Stimulated activated CD8-positive, alpha-beta memory T cell treated with anti-CD3 and anti-CD28 coated beads, Interleukin-7, amount 100 ng/mL, for 1 hour (primary cell): ENCODE measurements around the gene PKD1L1.
"Not testable (repeated sequence)": the region's sequence is repeated elsewhere in the genome, so short reads cannot be mapped to it uniquely, and the experiment has no call there.

Experiments
- DNase-seq, 2 donors: peaks; one replicate each; pipeline ENCODE4 v3.0.0-alpha.2; 2020; ENCODE audit warnings: low read depth in 2 of 2

Gene PKD1L1, protein sequence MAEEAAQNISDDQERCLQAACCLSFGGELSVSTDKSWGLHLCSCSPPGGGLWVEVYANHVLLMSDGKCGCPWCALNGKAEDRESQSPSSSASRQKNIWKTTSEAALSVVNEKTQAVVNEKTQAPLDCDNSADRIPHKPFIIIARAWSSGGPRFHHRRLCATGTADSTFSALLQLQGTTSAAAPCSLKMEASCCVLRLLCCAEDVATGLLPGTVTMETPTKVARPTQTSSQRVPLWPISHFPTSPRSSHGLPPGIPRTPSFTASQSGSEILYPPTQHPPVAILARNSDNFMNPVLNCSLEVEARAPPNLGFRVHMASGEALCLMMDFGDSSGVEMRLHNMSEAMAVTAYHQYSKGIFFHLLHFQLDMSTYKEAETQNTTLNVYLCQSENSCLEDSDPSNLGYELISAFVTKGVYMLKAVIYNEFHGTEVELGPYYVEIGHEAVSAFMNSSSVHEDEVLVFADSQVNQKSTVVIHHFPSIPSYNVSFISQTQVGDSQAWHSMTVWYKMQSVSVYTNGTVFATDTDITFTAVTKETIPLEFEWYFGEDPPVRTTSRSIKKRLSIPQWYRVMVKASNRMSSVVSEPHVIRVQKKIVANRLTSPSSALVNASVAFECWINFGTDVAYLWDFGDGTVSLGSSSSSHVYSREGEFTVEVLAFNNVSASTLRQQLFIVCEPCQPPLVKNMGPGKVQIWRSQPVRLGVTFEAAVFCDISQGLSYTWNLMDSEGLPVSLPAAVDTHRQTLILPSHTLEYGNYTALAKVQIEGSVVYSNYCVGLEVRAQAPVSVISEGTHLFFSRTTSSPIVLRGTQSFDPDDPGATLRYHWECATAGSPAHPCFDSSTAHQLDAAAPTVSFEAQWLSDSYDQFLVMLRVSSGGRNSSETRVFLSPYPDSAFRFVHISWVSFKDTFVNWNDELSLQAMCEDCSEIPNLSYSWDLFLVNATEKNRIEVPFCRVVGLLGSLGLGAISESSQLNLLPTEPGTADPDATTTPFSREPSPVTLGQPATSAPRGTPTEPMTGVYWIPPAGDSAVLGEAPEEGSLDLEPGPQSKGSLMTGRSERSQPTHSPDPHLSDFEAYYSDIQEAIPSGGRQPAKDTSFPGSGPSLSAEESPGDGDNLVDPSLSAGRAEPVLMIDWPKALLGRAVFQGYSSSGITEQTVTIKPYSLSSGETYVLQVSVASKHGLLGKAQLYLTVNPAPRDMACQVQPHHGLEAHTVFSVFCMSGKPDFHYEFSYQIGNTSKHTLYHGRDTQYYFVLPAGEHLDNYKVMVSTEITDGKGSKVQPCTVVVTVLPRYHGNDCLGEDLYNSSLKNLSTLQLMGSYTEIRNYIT (N-terminal part only)

DNA sequence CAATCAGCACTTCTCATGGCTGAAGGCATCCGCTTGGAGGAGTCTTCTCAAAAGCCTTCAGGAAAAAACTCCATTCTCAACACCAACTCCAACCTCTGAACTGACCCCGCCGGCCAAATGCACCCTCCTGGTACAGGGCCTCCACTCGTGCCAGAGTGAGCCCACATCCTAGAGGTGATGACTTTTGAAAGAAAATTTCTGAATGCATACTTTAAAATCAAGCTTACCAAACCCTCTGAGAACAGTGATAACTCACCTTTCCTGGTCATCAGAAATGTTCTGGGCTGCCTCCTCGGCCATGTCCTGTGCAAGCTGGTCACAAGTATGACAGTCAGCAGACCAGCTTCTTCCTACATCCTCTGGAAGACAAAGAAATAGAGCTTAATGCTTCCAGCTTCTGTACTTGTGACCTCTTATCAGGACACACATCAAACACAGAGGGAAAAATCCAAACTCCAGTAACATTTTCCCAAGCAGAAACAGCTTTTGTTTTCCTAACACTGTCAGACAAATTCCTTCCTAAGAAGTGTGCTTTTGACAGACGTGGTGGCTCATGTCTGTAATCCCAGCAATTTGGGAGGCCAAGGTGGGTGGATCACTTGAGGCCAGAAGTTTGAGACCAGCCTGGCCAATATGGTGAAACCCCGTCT lies at the start of gene PKD1L1:
PKD1L1 (minus strand) TSS at position 326 of the 650 bp plus-strand sequence; CDS start at position 300, 26 bp downstream.
- DNase-seq, result no peak

DNA sequence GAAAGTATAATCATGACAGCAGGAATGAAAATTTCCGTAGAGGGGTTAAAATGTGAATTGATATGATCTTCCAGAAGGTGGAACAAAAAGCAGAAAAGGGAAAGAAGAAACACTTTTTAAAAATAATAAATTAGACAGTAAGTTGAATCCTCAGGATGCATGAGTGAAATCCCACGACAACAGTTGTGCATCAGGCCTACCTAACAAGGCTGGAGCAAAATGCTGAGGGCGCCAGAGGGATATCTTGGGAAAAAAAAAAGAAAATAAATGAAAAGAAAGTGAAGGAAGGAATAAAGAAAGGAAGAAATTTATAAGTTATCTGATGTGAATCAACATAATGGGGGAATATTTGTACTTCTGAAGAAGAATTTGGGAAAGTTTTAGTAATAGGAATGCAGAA lies 44.2 kb upstream of the PKD1L1 start:
- no peak for DNase-seq

DNA sequence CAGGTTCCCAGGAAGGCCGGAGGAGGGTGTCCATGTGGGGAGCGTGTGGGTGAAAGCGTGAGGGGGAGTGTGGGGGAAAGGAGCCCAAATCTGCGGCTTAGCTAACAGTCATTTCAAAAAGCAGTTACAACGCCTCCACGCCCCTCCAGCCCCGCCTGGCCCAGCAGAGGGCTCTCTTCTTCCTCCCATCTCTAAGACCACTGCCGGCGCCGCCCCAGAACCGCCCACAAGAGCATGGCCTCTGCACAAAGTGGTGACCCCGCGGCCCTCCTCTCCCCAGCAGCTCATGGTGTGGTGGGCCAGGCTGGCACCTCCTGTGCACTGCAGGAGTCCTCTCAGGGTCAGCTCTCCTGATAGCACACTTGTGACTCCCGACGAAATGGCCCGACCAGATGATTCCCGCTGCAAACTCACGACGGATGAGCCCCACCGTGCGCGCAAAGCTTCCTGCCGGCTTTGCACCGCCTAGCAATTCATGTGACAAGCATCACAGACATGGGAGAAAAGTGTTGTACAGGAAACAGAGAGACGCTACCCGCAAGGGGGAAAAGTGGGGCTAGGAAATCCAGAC lies 43.6 kb upstream of the PKD1L1 start:
- peak; percentile 72 to 76 for DNase-seq

DNA sequence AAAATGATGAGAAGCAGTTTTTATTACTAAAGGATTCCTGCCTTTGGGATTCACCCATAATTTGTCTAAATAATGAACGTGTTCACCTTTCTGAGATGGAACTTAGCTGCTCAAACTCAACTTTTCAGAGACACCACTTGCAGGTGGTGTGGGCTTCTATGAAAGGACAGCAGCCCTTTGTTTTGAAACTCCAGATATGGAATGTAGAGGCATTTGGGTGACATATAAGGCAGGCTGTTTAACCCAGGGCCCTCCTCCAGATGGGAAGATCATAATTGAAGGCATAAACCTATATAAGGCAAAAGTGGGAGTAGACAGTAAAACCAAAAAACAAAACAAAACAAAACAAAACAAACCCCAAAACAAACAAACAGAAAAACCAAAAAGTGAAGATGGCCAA lies 43.0 kb upstream of the PKD1L1 start:
- DNase-seq, result no peak

DNA sequence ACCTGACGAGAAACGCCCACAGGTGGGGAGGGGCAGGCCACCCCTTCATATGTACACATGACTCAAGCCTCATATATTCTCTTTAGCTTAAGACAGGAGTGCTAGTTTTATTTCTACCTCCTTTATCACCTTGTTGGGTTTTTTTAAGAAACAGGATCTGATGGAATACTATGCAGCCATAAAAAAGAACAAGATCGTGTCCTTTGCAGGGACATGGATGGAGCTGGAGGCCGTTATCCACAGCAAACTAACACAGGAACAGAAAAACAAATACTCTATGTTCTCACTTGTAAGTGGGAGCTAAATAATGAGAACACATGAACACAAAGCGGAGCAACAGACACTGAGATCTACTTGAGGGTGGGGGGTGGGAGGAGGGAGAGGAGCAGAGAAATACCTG lies 42.3 kb upstream of the PKD1L1 start:
- no peak for DNase-seq

DNA sequence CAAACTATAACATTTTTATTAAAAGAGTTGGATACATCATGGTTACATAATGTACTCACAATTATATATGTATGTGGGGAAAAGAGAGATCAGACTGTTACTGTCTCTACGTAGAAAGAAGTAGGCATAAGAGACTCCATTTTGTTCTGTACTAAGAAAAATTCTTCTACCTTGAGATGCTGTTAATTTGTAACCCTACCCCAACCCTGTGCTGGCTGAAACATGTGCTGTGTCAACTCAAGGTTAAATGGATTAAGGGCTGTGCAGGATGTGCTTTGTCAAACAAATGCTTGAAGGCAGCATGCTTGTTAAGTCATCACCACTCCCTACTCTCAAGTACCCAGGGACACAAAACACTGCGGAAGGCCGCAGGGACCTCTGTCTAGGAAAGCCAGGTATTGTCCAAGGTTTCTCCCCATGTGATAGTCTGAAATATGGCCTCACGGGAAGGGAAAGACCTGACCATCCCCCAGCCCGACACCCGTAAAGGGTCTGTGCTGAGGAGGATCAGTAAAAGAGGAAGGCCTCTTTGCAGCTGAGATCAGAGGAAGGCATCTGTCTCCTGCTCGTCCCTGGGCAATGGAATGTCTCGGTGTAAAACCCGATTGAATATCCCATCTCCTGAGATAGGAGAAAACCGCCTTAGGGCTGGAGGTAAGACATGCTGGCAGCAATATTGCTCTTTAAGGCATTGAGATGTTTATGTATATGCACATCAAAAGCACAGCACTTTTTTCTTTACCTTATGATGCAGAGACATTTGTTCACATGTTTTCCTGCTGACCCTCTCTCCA lies 41.5 kb upstream of the PKD1L1 start:
- not testable (repeated sequence) for DNase-seq

DNA sequence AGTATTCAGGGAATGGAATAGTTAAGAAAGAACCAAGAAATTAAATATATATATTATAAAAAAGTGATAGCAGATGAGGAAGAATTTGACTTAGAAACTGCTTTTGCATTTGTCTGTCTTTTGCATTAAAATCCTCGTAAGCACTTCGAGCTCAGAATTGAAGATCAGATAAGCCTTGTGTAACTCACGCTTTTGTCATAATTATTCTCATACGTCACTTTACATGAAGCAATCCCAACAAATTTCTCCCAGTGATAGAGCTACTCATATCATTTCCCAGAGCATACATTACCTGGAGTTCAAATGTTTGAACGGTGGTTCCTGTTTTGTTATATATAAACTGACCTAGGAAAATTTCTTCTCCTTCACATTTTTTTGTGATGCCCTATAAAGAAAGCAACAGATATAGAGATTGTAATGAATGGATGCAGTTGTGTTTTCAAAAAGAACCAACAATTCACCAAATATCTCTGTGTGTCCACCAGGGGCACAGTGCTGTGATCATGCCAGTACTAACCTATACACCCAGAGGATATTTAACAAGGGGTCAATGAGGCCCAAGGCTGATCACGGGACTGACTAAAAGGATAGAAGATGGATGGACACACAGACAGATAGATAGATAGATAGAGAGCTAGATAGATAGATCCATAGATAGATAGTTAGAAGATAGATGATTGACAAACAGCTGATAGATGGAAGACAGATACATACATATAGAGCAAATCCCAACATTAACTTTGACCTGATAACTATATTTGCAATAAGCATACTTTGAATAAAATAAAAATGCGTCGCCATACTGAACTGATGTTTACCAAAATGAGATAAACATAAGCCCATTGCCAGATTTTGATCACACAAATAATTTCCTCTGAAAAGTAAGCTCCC lies 40.5 kb upstream of the PKD1L1 start:
- no peak for DNase-seq

DNA sequence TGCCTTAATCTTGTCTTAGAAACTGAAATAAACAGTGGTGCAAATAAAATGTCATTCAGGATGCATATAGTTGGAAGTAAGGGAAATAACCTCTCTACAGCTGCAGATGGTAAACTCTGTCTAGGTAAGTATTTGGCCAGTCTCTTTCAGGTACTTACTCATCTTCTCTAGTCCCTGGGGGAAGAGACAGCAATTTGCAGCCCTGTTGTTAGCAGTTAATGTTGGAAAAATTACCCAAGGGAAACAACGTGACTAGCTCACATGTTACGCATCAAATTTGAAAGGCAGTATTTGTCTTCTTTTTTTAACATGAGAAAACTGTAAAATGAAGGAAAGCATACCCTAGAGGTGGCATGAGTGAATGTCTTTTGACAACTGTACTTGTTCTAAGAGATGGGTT lies 34.3 kb upstream of the PKD1L1 start:
- DNase-seq, result no peak

DNA sequence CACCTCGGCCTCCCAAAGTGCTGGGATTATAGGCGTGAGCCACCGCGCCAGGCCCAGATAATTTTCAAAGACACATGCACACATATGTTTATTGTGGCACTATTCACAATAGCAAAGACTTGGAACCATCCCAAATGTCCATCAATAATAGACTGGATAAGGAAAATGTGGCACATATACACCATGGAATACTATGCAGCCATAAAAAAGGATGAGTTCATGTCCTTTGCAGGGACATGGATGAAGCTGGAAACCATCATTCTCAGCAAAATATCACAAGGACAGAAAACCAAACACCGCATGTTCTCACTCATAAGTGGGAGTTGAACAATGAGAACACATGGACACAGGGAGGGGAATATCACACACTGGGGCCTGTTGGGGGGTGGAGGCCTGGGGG lies 32.4 kb upstream of the PKD1L1 start:
- DNase-seq, result not testable (repeated sequence)

DNA sequence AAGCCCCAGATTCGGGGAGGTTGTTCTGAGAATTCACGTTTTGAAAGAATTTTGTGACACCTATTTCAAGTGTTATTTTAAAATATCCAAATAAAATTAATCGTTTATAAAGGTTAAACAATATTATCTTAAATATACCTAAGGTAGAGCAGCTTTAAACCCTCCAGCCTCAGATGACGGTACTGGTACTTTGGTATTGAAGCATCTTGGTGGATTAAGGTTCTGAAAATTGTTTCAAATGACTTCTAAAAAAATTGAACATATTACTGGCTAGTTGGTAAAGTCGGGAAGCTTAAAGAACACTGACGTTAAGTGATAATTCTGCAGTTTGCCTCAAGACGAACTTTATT lies 31.5 kb upstream of the PKD1L1 start:
- DNase-seq, result no peak

DNA sequence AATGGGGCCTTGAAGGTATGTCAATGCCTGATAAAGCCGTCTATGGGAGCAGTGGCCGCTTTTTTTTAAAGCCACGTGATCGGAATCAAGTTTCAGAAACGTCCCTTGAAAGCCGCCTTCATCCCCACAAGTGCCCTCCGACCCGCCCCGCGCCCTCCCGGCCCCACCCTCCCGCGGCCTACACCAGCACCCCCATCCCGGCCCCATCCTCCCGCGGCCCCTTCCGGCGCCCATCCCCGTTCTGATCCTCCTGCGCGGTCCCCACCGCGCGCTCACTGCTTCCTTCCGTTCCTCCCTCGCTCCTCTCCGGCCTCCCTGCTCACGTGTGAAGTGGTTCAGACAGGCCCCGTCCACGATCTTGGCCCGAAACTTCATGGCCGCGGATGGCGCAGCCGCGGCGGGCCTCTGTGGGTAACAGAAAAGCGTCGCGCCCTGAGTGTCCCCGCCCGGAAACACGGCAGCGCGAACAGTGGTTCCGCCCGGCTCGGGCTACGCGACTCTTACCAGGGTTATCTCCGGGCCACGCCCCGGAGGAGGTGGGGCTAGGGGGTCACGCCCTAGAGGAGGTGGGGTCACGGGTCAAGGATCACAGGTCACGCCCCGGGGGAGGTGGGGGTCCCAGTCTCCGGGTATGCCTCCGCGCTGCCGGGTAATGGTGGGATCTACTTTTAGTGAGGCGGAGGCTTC lies 31.0 kb upstream of the PKD1L1 start, which contains the start of gene HUS1:
HUS1 (minus strand) TSS at position 471 of the 687 bp plus-strand sequence; CDS start at position 375, 96 bp downstream.
- DNase-seq, result peak; percentile 78 to 87

DNA sequence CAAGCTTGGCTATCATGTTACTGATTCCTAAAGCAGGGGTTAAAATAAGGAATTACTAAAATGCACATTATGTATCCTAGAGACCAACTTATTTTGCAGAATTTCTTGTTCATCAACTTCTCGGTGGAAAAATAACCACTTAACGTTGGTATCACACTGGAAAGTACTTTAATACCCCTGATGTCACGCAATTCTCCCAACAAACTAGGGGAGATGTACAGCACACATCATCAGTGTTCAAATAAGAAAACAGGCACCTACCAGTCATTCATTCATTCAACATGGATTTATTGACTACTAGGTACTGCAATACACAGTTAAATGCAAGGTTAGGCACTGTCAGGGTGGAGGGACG lies 30.5 kb upstream of the PKD1L1 start:
- DNase-seq, result no peak

DNA sequence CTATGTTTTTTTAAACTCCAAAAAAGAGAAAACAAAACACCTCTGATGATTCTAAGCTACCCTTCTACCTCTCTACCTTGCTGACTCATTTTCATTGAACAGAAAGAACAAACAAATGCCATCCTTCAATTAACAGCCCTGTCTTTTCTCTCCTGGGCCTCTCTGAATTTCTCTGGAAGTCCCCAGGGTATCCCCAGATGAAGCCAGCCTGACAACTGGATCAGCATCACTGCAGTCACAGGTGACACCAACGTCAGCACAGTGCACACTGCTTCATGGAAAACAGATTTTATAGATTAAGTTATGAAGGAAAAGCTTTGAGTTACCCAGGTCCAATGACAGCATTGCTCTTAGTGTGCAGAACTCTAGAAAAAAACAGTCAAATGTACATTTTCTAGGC lies 25.5 kb upstream of the PKD1L1 start:
- DNase-seq, result no peak

DNA sequence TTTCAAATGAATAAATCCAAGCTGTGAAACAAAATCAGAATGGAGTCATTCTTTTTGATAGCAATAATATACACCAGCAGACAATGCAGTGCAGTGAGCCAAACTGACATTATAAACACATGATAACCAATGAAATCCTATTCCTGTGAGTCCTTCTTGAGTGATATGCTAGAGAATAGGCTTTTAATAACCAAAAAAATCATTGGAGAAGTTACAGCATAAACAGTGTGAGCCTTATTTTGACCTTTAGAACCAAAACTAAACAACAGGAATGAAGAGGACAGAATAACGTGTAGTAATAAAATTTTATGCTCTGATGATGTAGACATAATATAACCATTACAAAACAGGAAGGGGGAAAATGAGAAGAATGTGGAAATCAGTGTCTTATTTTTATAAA lies 22.5 kb upstream of the PKD1L1 start:
- DNase-seq, result no peak

DNA sequence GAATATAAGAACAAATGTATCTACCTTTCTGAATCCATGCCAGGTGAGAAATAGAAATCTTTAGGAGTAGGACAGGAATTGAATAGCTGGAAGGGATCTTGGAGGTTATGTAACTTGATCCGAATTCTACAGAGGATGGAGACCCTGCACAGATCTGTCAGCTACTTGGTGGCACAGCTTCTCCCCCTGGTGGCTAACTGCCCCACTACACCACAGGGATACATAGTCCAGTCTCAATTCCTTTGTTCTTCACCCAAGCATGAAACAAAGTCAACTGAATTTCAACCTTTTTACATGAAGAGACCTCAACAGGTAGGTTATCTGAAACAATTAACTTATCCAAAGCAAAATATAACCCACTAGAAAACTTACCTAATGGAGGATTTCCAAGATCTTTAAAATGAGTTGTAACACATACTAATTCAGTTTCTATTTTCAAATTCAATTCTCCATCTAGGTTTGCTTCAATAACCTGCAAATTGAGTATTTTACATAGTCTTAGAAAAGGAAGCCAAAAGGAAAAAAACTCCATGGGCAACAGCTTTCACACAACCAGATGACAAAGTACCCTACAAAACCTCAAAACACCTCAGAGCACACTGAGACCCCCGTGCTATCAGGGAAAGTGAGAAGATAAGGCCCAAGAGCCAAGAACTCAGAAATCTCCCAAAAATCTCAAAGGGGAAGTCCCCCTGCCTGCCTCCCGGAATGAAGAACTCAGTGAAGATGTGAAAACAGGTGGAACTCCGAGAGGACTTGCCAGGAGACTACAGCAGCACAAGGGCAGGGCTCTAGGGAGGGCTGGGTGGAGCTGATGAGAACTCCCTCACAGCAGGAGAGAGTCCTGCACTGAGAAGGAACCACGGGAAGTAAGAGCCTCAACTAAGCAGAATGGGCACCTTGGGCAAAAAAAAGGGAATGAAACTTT lies 20.8 kb upstream of the PKD1L1 start:
- DNase-seq, result peak in 1 of 2 donors; percentile 28

DNA sequence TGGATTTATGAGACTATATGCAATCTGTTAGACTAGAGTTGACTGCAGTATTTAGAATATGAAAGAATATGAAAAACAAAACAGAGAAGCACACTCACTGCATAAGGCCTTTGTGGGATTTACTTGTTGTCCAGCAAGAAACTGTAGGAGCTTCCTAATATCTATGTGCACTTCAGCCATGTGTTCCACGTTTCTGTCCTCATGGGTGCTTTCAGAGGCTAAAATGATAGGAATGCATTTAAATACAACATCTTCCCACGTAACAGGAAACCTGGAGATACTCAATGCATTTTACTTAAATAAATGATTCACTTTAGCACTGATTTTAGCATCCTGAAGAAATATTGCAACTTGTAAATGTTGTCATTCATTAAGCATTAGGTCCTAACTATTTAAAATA lies 19.4 kb upstream of the PKD1L1 start:
- DNase-seq, result no peak

DNA sequence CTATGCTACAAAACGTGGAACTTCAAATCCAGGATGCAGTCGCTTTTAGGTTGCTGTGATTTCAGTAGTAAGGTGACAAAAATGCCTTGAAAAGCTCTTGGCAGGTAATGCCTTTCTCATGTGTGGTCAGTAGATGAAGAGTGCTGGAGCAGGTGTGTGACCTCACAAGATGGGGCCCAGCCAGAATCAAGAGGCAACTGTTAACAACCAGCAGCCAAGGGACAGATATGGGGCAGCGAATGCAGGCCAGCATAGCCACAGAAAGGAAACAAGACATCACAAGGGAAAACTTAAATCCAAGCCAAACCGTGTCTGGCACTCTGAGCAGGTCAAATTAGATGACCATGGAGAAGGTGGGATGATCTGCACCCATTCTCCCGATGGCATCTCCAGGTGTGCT lies 18.9 kb upstream of the PKD1L1 start:
- DNase-seq, result no peak

DNA sequence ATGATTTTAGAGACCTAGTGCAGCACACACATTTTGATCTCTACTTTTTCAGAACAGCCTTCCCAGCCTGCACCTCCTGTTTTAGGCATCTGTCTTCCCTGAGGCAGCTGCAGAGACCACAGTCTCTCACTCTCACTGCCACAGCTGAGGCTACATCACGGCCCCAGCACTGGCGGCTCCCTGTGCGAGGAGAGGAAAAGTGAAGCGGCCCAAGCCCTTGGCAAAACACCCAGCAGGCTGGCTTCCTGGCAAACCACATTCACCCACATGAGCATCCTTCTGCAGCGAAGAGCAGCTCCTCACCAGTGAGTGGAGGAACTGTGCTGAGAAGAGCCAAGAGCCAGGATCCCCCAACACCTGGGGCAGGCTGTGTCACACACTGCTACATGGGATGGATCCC lies 17.2 kb upstream of the PKD1L1 start:
- DNase-seq, result no peak
